OCI-LY1 (cell line): ENCODE results near the gene NETO1.

Experiments
- H2AFZ ChIP-seq: fragments of 200-600 bp; sonication (generic), shearing (Covaris generic); 2 replicates; pipeline ENCODE4 v1.6.0; 2014; ENCODE audit warnings: antibody characterized with exemption, mild to moderate bottlenecking, low read length
- H3F3A ChIP-seq: fragments of 200-600 bp; sonication (generic), shearing (Covaris generic); 2 replicates; pipeline ENCODE4 v1.6.0; 2014; ENCODE audit warnings: mild to moderate bottlenecking, antibody characterized with exemption, low read length, moderate library complexity; ENCODE audit not compliant: insufficient read depth
- H3K27ac ChIP-seq: fragments of 200-600 bp; sonication (generic); 2 replicates; pipeline ENCODE4 v1.5.1; 2014; ENCODE audit warnings: low read length, mixed run types, mild to moderate bottlenecking, low read depth; ENCODE audit not compliant: poor library complexity, severe bottlenecking
- H3K27me3 ChIP-seq: fragments of 200-600 bp; sonication (generic); 2 replicates; pipeline ENCODE4 v1.6.0; 2014; ENCODE audit warnings: antibody characterized with exemption, mild to moderate bottlenecking, low read length, moderate library complexity; ENCODE audit not compliant: insufficient read depth
- H3K36me3 ChIP-seq: fragments of 200-600 bp; sonication (generic); 2 replicates; pipeline ENCODE4 v1.6.1; 2014; ENCODE audit warnings: mild to moderate bottlenecking, antibody characterized with exemption, low read length, moderate library complexity, mixed read lengths; ENCODE audit not compliant: insufficient read depth
- H3K4me1 ChIP-seq: fragments of 200-600 bp; sonication (generic); 2 replicates; pipeline ENCODE4 v1.5.1; 2014; ENCODE audit warnings: mild to moderate bottlenecking, low read length, moderate library complexity; ENCODE audit not compliant: insufficient read depth, severe bottlenecking
- H3K4me2 ChIP-seq: fragments of 200-600 bp; sonication (generic), shearing (Covaris generic); 2 replicates; pipeline ENCODE4 v1.6.1; 2014; ENCODE audit warnings: low read length
- H3K4me3 ChIP-seq: fragments of 200-600 bp; sonication (generic); 2 replicates; pipeline ENCODE4 v1.5.1; 2014; ENCODE audit warnings: low read length, low read depth, mild to moderate bottlenecking, mixed read lengths; ENCODE audit not compliant: poor library complexity, severe bottlenecking
- H3K79me2 ChIP-seq: fragments of 200-600 bp; shearing (Covaris generic); 2 replicates; pipeline ENCODE4 v1.6.1; 2016; ENCODE audit warnings: mixed run types, low read length, mixed read lengths; ENCODE audit not compliant: insufficient read depth
- H3K9ac ChIP-seq: fragments of 200-600 bp; sonication (generic), shearing (Covaris generic); 2 replicates; pipeline ENCODE4 v1.6.1; 2014; ENCODE audit warnings: mild to moderate bottlenecking, low read length, mixed read lengths
- H3K9me2 ChIP-seq: fragments of 200-600 bp; sonication (generic), shearing (Covaris generic); 2 replicates; pipeline ENCODE4 v1.6.1; 2014; ENCODE audit warnings: low read depth, mild to moderate bottlenecking, low read length, mixed read lengths
- H3K9me3 ChIP-seq: fragments of 200-600 bp; shearing (Covaris generic); 2 replicates; pipeline ENCODE4 v1.6.1; 2014; ENCODE audit warnings: low read length, mixed read lengths
- H4K20me1 ChIP-seq: fragments of 200-600 bp; sonication (generic), shearing (Covaris generic); 2 replicates; pipeline ENCODE4 v1.6.0; 2016; ENCODE audit warnings: mild to moderate bottlenecking, low read length; ENCODE audit not compliant: insufficient read depth
- EZH2 ChIP-seq: fragments of 200-600 bp; sonication (generic), shearing (Covaris generic); IDR thresholded peaks from 2 replicates; pipeline ENCODE4 v1.8.0; 2017; ENCODE audit warnings: borderline replicate concordance, mixed run types, mild to moderate bottlenecking, antibody characterized with exemption, low read length, moderate library complexity, mixed read lengths
- TF ChIP-seq, protein P1 (sequence below): fragments of 200-600 bp; sonication (generic), shearing (Covaris generic); IDR thresholded peaks from 2 replicates; pipeline ENCODE4 v1.5.1; 2017; ENCODE audit warnings: mild to moderate bottlenecking, antibody characterized with exemption, low read length, moderate library complexity, mixed read lengths

The NETO1 gene

DNA sequence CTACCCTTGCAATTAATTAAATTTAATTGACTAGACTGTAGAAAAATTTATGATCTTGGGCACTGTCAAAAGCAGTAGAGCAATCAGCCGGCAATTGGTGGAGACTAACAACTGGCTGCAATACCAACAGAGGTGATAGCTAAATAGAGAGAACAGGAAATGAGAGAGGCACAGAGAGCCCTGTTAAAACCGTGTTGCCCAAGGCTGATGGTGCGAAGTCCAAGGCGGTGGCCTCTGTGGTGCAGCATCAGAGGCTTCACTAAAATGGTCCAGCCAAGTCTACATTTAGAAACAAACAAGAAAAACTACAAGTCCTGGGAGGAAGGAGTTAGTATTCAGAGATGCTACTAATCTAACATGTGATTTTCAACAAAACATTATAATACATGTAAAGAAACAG lies 115.6 kb downstream of the NETO1 start:
- Histone ChIP-seq H2AFZ (no peak overlapping the region), H3K36me3 (no peaks in the 10 kb centered on the region), H3K4me1 (no peaks in the 10 kb centered on the region), H3K4me3 (no peak overlapping the region), H3K9ac (no peak overlapping the region), H3K4me2 (no peak overlapping the region), H3K27ac (no peak overlapping the region), H3K79me2 (no peaks in the 10 kb centered on the region), H4K20me1 (no peaks in the 10 kb centered on the region), H3F3A (no peaks in the 10 kb centered on the region), H3K27me3 (no peaks in the 10 kb centered on the region), H3K9me2 (no peaks in the 10 kb centered on the region), H3K9me3 (no peaks in the 10 kb centered on the region)
- TF ChIP-seq, protein P1, sequence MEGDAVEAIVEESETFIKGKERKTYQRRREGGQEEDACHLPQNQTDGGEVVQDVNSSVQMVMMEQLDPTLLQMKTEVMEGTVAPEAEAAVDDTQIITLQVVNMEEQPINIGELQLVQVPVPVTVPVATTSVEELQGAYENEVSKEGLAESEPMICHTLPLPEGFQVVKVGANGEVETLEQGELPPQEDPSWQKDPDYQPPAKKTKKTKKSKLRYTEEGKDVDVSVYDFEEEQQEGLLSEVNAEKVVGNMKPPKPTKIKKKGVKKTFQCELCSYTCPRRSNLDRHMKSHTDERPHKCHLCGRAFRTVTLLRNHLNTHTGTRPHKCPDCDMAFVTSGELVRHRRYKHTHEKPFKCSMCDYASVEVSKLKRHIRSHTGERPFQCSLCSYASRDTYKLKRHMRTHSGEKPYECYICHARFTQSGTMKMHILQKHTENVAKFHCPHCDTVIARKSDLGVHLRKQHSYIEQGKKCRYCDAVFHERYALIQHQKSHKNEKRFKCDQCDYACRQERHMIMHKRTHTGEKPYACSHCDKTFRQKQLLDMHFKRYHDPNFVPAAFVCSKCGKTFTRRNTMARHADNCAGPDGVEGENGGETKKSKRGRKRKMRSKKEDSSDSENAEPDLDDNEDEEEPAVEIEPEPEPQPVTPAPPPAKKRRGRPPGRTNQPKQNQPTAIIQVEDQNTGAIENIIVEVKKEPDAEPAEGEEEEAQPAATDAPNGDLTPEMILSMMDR: no peak
- no peak for TF ChIP-seq EZH2

DNA sequence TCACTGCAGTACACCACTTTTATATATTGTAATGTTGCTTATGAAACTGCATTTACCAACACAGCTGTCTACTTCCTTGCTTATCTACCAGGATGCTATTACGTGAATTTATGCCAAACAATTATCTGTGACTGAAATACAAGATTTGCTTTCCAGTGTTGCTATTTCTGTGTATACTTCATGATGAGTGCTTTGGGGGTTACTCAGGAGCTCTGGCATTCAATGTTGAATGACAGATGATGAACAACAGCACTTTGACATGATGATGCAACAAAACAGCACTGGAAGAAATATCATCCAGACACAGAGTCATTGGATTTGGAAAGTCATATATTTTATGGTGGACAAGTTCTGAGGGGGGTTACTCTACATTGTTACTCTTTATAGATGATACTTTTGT lies 125.8 kb downstream of the NETO1 start:
- no peaks in the 10 kb centered on the region for H3K9me3 ChIP-seq
- no peak for TF ChIP-seq EZH2
- TF ChIP-seq, protein P1: no peak
- no peak overlapping the region for H3K9ac ChIP-seq
- H3K79me2 ChIP-seq: no peaks in the 10 kb centered on the region
- H3K27ac ChIP-seq: no peak overlapping the region
- H3F3A ChIP-seq: no peaks in the 10 kb centered on the region
- H3K4me2 ChIP-seq: no peak overlapping the region
- H3K4me3 ChIP-seq: no peak overlapping the region
- H3K9me2 ChIP-seq: no peaks in the 10 kb centered on the region
- H3K27me3 ChIP-seq: no peaks in the 10 kb centered on the region
- H4K20me1 ChIP-seq: no peaks in the 10 kb centered on the region; the same call in 1 of the 2 replicates
- H3K36me3 ChIP-seq: no peaks in the 10 kb centered on the region
- no peaks in the 10 kb centered on the region for H3K4me1 ChIP-seq
- H2AFZ ChIP-seq: no peak overlapping the region

DNA sequence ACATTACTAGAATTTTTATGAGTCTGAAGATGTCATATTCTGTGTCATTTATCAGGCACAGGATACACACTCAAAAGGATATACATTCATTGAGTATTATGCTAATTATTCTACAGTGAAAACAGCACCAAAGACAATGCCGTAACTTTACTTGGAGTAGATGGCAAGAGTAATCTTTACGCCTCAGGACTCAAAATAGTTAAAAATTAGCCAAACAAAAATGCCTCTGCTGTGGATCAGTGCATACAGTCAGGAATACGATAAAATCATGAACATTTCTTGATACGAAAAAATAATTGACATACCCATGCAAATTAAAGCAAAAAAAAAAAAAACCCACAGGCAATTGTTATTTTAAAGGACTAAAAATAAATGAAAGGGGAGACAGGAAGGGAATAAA lies 129.7 kb downstream of the NETO1 start:
- no peaks in the 10 kb centered on the region for H3F3A ChIP-seq
- no peak overlapping the region for H3K4me2 ChIP-seq
- H3K79me2 ChIP-seq: no peaks in the 10 kb centered on the region
- H3K9me3 ChIP-seq: no peaks in the 10 kb centered on the region
- H3K4me1 ChIP-seq: no peaks in the 10 kb centered on the region
- no peak overlapping the region for H2AFZ ChIP-seq
- no peak overlapping the region for H3K27ac ChIP-seq
- no peaks in the 10 kb centered on the region for H3K27me3 ChIP-seq
- no peak for TF ChIP-seq EZH2
- TF ChIP-seq, protein P1: no peak
- no peak overlapping the region for H3K4me3 ChIP-seq
- H3K36me3 ChIP-seq: no peaks in the 10 kb centered on the region
- no peaks in the 10 kb centered on the region for H3K9me2 ChIP-seq
- H4K20me1 ChIP-seq: no peaks in the 10 kb centered on the region
- no peak overlapping the region for H3K9ac ChIP-seq
